HCT116 (cell line): ENCODE results near the gene SEMA3E. TPM values are rescaled to one million over a fixed set of nuclear protein-coding genes. Genes with fewer than 3 reads are reported as not detected.

Source experiments
- ATAC-seq: fragments of 200-7000 bp; cut with Tn5 transposase; 2 replicates; pipeline ENCODE4 v1.9.1; 2020; ENCODE audit warnings: mild to moderate bottlenecking, moderate library complexity
- BruUV-seq: library from RNA; stranded (reverse); fragments of 400-500 nt; replicated peaks from 2 replicates; lab custom pipeline; 2021; lab: Mats Ljungman, UMichigan
- CTCF ChIA-PET: fragments of 300-600 bp; sonication (Branson Sonifier 250); formaldehyde crosslinking; loops from one replicate; lab custom pipeline; 2021; ENCODE audit warnings: antibody characterized with exemption; lab: Charles Lee
- POLR2A ChIA-PET: fragments of 300-600, 350-600 bp; sonication (Branson Sonifier 250); formaldehyde crosslinking; loops from one replicate; lab custom pipeline; 2021; ENCODE audit warnings: antibody characterized with exemption; lab: Charles Lee
- RAD21 ChIA-PET, 2 experiments: fragments of 300-600 bp; sonication (Branson Sonifier 250); formaldehyde crosslinking; loops; one replicate each; lab custom pipeline; 2023; ENCODE audit warnings: low total read pairs in 2 of 2; ENCODE audit not compliant: uncharacterized antibody in 2 of 2, unreplicated experiment in 2 of 2, low non-redundant PET in 1 of 2; lab: Charles Lee
- DNase-seq: peaks from one replicate; pipeline ENCODE4 v3.0.0-alpha.2; 2010; ENCODE audit warnings: low read depth, low spot score
- H2AFZ ChIP-seq: fragments of 200-600 bp; shearing (Covaris generic), sonication (generic); 2 replicates; pipeline ENCODE4 v1.6.1; 2017; ENCODE audit warnings: low read depth, mixed run types, mixed read lengths, antibody characterized with exemption, low read length; ENCODE audit not compliant: poor library complexity, severe bottlenecking
- H3K27ac ChIP-seq: 2 replicates; pipeline ENCODE4 v1.5.1; 2012; ENCODE audit warnings: low read depth, low read length
- H3K27me3 ChIP-seq: fragments of 200-600 bp; sonication (generic); 2 replicates; pipeline ENCODE4 v1.6.1; 2016; ENCODE audit warnings: mixed run types, low read length, mixed read lengths; ENCODE audit not compliant: insufficient read depth
- H3K36me3 ChIP-seq, 2 experiments: fragments of 200-500 bp in 1 of 2; fragments of 200-600 bp in 1 of 2; sonication (Bioruptor generic) in 1 of 2; sonication (generic) in 1 of 2; 2 replicates each; pipeline versions ENCODE4 v1.5.1 to v1.6.1; 2014 to 2016; ENCODE audit warnings: low read length in 2 of 2, inconsistent platforms in 1 of 2, mixed read lengths in 1 of 2, mixed run types in 1 of 2; ENCODE audit not compliant: insufficient read depth in 2 of 2, control insufficient read depth in 1 of 2
- H3K4me1 ChIP-seq, 2 experiments: fragments of 200-600 bp in 1 of 2; sonication (generic) in 1 of 2; 2 replicates each; pipeline versions ENCODE4 v1.5.1 to v1.6.1; 2012 to 2017; ENCODE audit warnings: low read length in 2 of 2, inconsistent platforms in 1 of 2, mild to moderate bottlenecking in 1 of 2, mixed read lengths in 1 of 2, mixed run types in 1 of 2, moderate library complexity in 1 of 2; ENCODE audit not compliant: insufficient read depth in 2 of 2, control insufficient read depth in 1 of 2
- H3K4me2 ChIP-seq: fragments of 200-600 bp; sonication (generic); 2 replicates; pipeline ENCODE4 v1.6.1; 2017; ENCODE audit warnings: mixed run types, low read length, mixed read lengths
- H3K4me3 ChIP-seq, 2 experiments: fragments of 200-600 bp in 1 of 2; sonication (generic) in 1 of 2; replicated peaks in 1 of 2; 2 replicates each; pipeline ENCODE4 v1.5.1; 2011 to 2016; ENCODE audit warnings: low read length in 2 of 2, control low read depth in 1 of 2, low read depth in 1 of 2, mild to moderate bottlenecking in 1 of 2, mixed read lengths in 1 of 2, mixed run types in 1 of 2
- H3K79me2 ChIP-seq: fragments of 200-600 bp; sonication (generic); 2 replicates; pipeline ENCODE4 v1.6.1; 2017; ENCODE audit warnings: mild to moderate bottlenecking, mixed run types, low read length, moderate library complexity, mixed read lengths; ENCODE audit not compliant: insufficient read depth
- H3K9ac ChIP-seq: fragments of 200-600 bp; sonication (generic); 2 replicates; pipeline ENCODE4 v1.6.1; 2016; ENCODE audit warnings: low read length, mixed read lengths
- H3K9me2 ChIP-seq: fragments of 200-600 bp; sonication (generic), shearing (Covaris generic); 2 replicates; pipeline ENCODE4 v1.6.1; 2017; ENCODE audit warnings: mixed run types, mild to moderate bottlenecking, moderate library complexity; ENCODE audit not compliant: insufficient read depth
- H3K9me3 ChIP-seq, 2 experiments: fragments of 200-500 bp in 1 of 2; fragments of 200-600 bp in 1 of 2; sonication (Bioruptor generic) in 1 of 2; sonication (generic) in 1 of 2; 2 replicates each; pipeline ENCODE4 v1.6.1; 2014 to 2017; ENCODE audit warnings: low read length in 2 of 2, mixed read lengths in 2 of 2, inconsistent platforms in 1 of 2, low read depth in 1 of 2, mild to moderate bottlenecking in 1 of 2, mixed run types in 1 of 2, moderate library complexity in 1 of 2; ENCODE audit not compliant: control insufficient read depth in 1 of 2, insufficient read depth in 1 of 2
- H4K20me1 ChIP-seq: fragments of 200-600 bp; sonication (generic), shearing (Covaris generic); 2 replicates; pipeline ENCODE4 v1.6.1; 2017; ENCODE audit warnings: mixed run types, mild to moderate bottlenecking, moderate library complexity; ENCODE audit not compliant: insufficient read depth
- CEBPB ChIP-seq: IDR thresholded peaks from 2 replicates; pipeline ENCODE4 v1.6.1; 2012; ENCODE audit warnings: low read depth
- EGR1 ChIP-seq: IDR thresholded peaks from 2 replicates; pipeline ENCODE4 v1.6.1; 2012; ENCODE audit warnings: low read depth
- ELF1 ChIP-seq: IDR thresholded peaks from 2 replicates; pipeline ENCODE4 v1.6.1; 2012; ENCODE audit warnings: low read depth, borderline replicate concordance
- EZH2 ChIP-seq: fragments of 200-600 bp; sonication (generic); IDR thresholded peaks from 2 replicates; pipeline ENCODE4 v1.6.1; 2017; ENCODE audit warnings: antibody characterized with exemption, mixed run types
- EZH2phosphoT487 ChIP-seq: fragments of 200-600 bp; IDR thresholded peaks from 2 replicates; pipeline ENCODE4 v1.6.1; 2018; ENCODE audit warnings: antibody characterized with exemption, borderline replicate concordance
- FOSL1 ChIP-seq: IDR thresholded peaks from 2 replicates; pipeline ENCODE4 v1.6.1; 2012; ENCODE audit warnings: low read depth
- JUND ChIP-seq: IDR thresholded peaks from 2 replicates; pipeline ENCODE4 v1.6.1; 2012
- MAX ChIP-seq: IDR thresholded peaks from 2 replicates; pipeline ENCODE4 v1.6.1; 2012
- RAD21 ChIP-seq: IDR thresholded peaks from 2 replicates; pipeline ENCODE4 v1.6.1; 2012; ENCODE audit warnings: low read depth, mild to moderate bottlenecking
- SIN3A ChIP-seq: IDR thresholded peaks from 2 replicates; pipeline ENCODE4 v1.6.1; 2012; ENCODE audit warnings: low read depth
- TCF7L2 ChIP-seq: IDR thresholded peaks from 2 replicates; pipeline ENCODE4 v1.7.0; 2011; ENCODE audit warnings: borderline replicate concordance, inconsistent platforms; ENCODE audit not compliant: insufficient read depth, insufficient read length; ENCODE audit errors: extremely low read depth
- YY1 ChIP-seq: IDR thresholded peaks from 2 replicates; pipeline ENCODE4 v1.6.1; 2011; ENCODE audit warnings: low read length, low read depth, moderate library complexity, mild to moderate bottlenecking; ENCODE audit not compliant: insufficient replicate concordance; ENCODE audit errors: extremely low read depth
- ZNF274 ChIP-seq: fragments of 200-500 bp; sonication (Bioruptor generic); IDR thresholded peaks from 2 replicates; pipeline ENCODE4 v1.6.1; 2014; ENCODE audit warnings: mild to moderate bottlenecking, low read depth, low read length, inconsistent platforms
- intact Hi-C: fragments of 100-400 bp; cut with micrococcal nuclease; formaldehyde crosslinking; loops from 2 replicates; pipeline ENCODE4 v1.10.0; 2022
- total RNA-seq: library from RNA; stranded (reverse); gene quantifications from one replicate; pipeline ENCODE4 v1.2.1, GENCODE V29; 2021; ENCODE audit not compliant: unreplicated experiment

The SEMA3E gene
- total RNA-seq, 1 experiment from 2014 or later: 1.6 TPM

- TF ChIP-seq EZH2 (no peak), MAX (no peak), ELF1 (no peak), SIN3A (no peak), JUND (no peak), EZH2phosphoT487 (no peak)
These were observed 69.2 kb downstream of the SEMA3E start (continued) for GRCh38 chr7:83579740-83580139.

- H3K27me3 ChIP-seq: no peaks in the 10 kb centered on the region
- H3K9ac ChIP-seq: no peak overlapping the region
- no peak for DNase-seq
- H3K9me3 ChIP-seq: no peaks in the 10 kb centered on the region
- CTCF ChIA-PET: no interaction called here
- no peak overlapping the region for H3K27ac ChIP-seq
- BruUV-seq: no TSS peak
- H3K9me2 ChIP-seq: no peaks in the 10 kb centered on the region
- no peak for ATAC-seq
- RAD21 ChIA-PET: no interaction called here
- POLR2A ChIA-PET: no interaction called here
- H3K4me1 ChIP-seq: no peaks in the 10 kb centered on the region
- H2AFZ ChIP-seq: no peak overlapping the region
- H3K36me3 ChIP-seq: no peaks in the 10 kb centered on the region
- H4K20me1 ChIP-seq: no peaks in the 10 kb centered on the region
- no peaks in the 10 kb centered on the region for H3K79me2 ChIP-seq
- no peak overlapping the region for H3K4me3 ChIP-seq
- H3K4me2 ChIP-seq: no peak overlapping the region
- intact Hi-C loops: no loop called here
- TF ChIP-seq ZNF274 (no peak), TCF7L2 (no peak), EGR1 (no peak), MAX (no peak), FOSL1 (no peak), CEBPB (no peak), YY1 (no peak), JUND (no peak), RAD21 (no peak), EZH2 (no peak)
These were observed 73.5 kb downstream of the SEMA3E start for GRCh38 chr7:83575436-83575835.
